T-helper 2 cell treated with Interferon-gamma antibody and Interleukin-4, amounts not matched to agents 100 ng/mL and 5 ng/mL, for 36 hours (primary cell): ENCODE data around the gene TBCD. TPM values are rescaled to one million over a fixed set of nuclear protein-coding genes. Genes with fewer than 3 reads are reported as not detected.

ENCODE experiments used
- intact Hi-C: fragments of 100-400 bp; cut with micrococcal nuclease; formaldehyde crosslinking; loops from one replicate; pipeline ENCODE4 v1.15.1; 2023
- total RNA-seq: library from RNA; stranded (reverse); gene quantifications from 2 replicates; pipeline ENCODE4 v1.2.3, GENCODE V29; 2022

The TBCD gene
- total RNA-seq, 1 donor from 2014 or later: 177 TPM

GRCh38 chr17:82932518-82933310, 180.8 kb downstream of the TBCD start:
- intact Hi-C loops: no loop called here

GRCh38 chr17:82933911-82934310, 182.0 kb downstream of the TBCD start:
- intact Hi-C loops: no loop called here

GRCh38 chr17:82935966-82936767, 184.3 kb downstream of the TBCD start:
- intact Hi-C loops: no loop called here

DNA sequence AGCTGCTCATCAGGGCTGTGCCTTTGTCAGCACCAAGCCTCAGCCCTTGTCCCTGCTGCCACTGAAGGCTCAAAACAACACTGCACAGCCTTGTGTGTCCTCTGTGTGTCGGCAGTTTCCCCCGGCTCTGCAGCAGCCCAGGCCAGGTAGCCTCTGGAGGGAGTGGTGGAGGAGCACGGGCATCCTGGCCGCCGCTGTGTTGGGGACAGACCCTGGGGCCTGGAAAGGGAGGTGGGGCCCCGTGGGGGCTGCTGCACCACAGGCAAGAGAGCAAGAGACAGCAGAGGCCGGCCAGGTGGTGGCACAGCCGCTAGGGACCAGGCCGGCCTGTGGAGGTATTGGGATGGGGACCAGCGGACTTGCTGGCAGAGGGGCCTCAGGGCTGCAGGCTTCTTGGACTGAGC, 184.9 kb downstream of the TBCD start:
- intact Hi-C loops: no loop called here

DNA sequence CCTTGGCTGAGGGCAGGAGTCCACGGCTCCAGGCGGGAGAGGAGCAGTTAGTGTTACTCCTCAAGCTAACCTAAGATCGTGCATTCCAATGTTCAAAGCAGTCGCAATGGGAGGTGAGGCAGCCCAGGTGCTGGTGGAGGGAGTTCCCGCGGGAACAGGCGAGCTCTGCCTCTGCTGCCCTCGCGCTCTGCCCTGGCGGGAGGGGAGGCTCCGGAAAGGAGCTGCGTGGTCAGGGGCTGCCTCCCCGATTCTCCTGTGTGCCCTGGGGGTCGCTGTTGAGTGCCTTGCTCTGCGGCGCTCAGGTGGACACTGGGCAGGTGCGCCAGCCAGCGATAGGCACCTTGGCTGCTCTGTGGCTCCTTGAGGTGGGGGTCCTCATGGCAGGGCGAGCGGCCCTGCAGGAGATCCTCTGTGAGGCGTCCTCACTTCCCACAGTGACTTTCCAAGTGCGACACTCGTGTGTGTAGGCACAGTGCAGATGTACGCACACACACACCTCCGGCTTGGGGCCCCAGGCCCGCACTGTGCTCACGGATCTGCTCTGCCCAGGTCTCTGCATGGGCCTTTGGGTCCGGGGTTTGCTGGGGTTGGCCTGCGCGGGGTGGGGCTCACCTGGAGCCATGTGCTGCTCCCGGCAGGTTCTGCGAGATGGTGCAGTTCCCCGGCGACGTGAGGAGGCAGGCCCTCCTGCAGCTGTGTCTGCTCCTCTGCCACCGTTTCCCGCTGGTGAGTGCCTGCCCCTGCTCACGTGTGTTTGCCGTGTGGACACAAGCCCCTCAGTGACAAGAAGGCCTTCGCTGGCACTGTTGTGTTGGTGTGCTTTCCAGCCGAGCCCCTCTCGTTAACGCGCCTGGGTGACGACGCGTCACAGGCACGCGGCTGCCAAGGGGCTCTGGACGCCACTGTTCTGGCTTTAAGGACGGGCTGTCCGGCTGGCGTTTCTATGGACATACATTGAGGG, 185.8 kb downstream of the TBCD start:
- intact Hi-C loops: no loop called here

DNA sequence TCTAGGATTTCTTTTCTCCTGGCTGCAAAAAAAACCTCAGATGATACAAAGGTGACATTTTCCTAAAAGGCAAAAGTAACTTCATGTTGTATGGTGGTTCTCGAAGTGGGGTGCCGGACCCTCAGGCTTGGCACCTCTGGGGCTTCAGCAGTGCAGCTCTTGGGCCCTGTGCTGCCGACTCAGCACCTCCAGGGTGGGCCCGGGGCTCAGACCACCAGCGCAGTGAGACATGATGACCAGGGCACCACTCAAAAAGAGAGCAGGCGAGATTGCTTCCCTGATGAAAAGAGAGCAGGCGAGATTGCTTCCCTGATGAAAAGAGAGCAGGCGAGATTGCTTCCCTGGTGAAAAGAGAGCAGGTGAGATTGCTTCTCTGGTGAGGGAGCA, 186.6 kb downstream of the TBCD start:
- intact Hi-C loops: no loop called here

DNA sequence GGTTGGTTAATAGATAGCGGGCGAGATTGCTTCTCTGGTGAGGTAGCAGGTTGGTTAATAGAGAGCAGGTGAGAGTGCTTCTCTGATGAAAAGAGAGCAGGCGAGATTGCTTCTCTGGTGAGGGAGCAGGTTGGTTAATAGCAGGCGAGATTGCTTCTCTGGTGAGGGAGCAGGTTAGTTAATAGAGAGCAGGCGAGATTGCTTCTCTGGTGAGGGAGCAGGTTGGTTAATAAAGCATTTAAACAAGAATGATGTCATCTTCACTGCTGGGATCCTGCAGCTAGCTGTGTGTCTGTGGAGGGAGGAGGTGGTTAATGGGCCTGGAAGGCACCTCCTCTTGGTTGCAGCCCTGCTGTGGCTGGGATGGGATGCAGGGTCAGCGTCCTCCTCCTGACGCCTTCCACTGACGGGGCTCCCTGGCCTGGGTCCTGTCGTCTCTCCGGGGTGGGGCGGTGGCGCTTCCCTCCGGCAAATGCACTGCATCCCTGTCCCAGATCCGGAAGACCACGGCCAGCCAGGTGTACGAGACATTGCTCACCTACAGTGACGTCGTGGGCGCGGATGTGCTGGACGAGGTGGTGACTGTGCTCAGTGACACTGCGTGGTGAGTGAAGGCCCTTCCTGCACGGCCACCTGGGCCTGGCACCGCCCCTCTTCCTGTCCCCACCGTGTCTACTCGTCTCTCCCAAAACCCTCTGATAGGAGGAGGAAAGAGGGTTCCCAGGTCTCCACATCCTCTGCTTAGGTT, 187.2 kb downstream of the TBCD start:
- intact Hi-C loops: no loop called here

DNA sequence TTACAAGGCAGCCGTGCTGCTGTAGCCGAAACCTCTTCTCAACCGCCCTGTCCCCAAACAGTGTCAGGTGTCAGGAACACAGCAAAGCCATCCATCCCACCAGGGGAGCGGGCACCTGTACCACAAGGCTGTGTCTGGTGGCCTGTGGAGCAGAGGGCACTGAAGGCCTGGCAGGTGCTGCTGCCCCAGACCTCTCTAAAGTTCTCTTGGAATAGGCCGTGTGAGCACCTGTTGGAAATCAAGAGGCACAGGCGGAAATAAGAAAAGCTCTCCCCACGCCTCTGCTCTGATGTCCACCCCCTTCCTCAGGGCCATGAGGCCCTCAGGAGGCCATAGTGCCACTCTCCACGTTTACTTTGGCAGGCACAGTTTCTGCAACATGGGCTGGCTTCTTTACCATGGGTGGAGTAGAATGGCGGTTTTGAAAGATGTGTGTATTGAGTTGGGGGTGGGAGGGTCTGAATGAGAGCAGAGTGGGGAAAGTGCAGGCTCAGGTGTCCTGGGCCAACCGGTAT, 187.8 kb downstream of the TBCD start:
- intact Hi-C loops: no loop called here

DNA sequence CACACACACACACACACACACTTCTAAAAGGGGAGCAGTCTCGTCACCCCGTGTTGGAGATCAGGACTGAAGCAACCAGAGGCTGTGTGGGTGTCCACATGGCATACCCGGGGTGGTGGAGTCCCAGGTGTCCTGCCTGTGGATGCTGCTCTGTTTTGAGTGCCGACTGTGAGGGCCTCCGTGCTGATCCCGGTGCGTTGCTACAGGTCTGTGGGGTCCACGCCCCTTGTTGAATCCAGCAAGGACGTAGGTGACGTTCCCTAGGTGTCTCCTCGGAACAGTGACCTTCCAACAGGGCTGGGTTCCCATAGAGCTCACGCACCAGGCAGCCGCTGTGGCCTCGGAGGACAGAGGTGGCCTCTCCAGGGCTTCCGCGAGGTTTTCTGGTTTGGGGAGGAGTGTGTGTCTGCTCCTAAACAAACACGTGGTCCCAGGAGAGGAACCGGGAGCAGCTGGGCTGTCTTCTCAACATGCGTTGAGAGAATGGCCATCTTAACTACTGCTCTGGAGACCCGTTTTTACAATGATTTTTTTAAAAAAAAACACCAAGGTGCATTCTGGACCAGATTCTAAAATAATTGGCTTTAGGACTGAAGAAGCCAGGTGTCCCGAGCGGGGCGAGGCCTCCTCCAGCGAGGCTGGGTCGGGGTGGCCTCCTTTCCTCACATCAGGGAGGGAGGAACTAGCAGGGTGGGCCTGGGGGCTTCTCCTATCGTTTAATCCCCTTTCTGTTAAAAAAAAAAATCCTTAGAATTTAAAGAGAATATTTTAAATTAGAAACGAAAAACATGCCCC, 188.6 kb downstream of the TBCD start:
- intact Hi-C loops: no loop called here

- intact Hi-C loops: no loop called here
Observed at GRCh38 chr17:82941021-82942001, 189.4 kb downstream of the TBCD start.

GRCh38 chr17:82942166-82943130, 190.6 kb downstream of the TBCD start:
- intact Hi-C loops: no loop called here

GRCh38 chr17:82943339-82943738, 191.5 kb downstream of the TBCD start:
- intact Hi-C loops: no loop called here

GRCh38 chr17:82943751-82944150, 191.9 kb downstream of the TBCD start:
- intact Hi-C loops: no loop called here

GRCh38 chr17:82944990-82945389, 193.1 kb downstream of the TBCD start:
- intact Hi-C loops: no loop called here

DNA sequence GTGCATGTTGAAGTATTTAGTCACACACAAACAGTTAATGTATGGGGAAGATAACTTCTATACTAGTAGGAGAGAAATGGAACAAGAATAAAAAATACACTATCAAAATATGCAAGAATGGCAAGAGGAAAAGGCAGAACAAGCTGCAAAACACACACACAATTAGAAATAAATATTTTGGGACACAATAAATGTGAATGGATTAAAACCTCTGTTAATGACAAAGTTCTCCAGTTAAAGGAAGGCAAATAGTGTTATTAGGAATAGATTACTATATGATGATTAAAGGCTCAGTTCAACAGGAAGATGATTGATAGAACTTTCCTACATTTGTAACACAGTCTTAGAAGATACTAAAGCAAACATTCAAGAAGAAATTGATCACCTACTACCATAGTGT, 194.2 kb downstream of the TBCD start:
- intact Hi-C loops: no loop called here

GRCh38 chr17:82947051-82947991, 195.5 kb downstream of the TBCD start:
- intact Hi-C loops: no loop called here
